ENCODE data around the gene CHCHD5.
"Not testable (repeated sequence)": the region's sequence is repeated elsewhere in the genome, so short reads cannot be mapped to it uniquely, and the experiment has no call there.

Gene CHCHD5, protein sequence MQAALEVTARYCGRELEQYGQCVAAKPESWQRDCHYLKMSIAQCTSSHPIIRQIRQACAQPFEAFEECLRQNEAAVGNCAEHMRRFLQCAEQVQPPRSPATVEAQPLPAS

GRCh38 chr2:112584134-112584890 lies at the start of gene CHCHD5:
Gene CHCHD5 (plus strand): TSS chr2:112584609. CDS start chr2:112584648, 39 bp downstream.
- peak; percentile 95 for DNase-seq

- DNase-seq, result no peak
Measured at GRCh38 chr2:112534826-112535225, 49.6 kb upstream of the CHCHD5 start.

DNA sequence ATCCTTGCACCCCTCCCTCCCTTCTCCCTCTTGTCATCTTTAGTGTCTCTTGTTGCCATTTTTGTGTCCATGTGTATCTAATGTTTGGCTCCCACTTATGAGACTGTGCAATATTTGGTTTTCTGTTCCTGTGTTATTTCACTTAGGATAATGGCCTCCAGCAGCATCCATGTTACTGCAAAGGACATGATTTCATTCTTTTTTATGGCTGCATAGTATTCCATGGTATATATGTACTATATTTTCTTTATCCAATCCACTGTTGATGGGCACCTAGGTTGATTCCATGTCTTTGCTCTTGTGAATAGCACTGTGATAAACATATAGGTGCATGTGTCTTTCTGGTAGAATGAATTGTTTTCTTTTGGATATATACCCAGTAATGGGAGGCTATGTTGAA lies 47.7 kb upstream of the CHCHD5 start:
- not testable (repeated sequence) for DNase-seq

DNA sequence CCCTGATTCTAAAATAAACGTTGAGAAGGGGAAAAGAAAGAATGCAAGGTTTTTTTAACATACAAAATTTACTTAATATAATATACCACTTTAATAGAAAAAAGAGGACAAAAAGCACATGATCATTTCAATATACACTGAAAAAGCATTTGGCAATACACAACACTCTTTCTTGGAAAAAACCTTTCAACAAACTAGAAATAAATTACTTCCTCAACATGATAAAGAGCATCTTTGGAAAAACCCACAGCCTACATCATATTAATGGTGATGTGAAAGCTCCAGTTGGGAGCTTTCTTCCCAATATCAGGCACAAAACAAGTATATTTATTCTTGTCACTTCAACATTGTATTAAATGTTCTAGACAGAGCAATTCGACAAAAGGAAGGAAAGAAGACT lies 45.1 kb upstream of the CHCHD5 start:
- no peak for DNase-seq

DNA sequence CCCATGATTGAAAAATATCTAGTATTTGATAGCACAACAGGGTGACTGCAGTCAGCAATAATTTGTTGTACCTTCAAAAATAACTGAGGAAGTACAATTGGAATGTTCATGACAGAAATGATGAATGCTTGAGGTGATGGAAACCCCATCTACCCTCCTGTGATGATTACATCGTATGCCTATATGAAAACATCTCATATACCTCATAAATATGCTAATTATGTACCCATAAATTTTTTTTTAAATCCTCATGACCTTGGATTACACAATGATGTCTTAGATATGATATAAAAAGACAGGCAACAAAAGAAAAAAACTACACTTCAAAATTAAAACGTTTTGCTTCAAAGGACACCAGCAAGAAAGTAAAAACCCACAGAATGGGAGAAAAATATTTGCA lies 43.5 kb upstream of the CHCHD5 start:
- no peak for DNase-seq

GRCh38 chr2:112541315-112542122 lies 42.9 kb upstream of the CHCHD5 start:
- DNase-seq, result peak; percentile 52

GRCh38 chr2:112542123-112542983 lies 42.1 kb upstream of the CHCHD5 start, which contains the start of gene POLR1B:
Gene POLR1B (plus strand): TSS chr2:112542465. CDS start chr2:112542495, 30 bp downstream.
- peak; percentile 61 for DNase-seq

DNA sequence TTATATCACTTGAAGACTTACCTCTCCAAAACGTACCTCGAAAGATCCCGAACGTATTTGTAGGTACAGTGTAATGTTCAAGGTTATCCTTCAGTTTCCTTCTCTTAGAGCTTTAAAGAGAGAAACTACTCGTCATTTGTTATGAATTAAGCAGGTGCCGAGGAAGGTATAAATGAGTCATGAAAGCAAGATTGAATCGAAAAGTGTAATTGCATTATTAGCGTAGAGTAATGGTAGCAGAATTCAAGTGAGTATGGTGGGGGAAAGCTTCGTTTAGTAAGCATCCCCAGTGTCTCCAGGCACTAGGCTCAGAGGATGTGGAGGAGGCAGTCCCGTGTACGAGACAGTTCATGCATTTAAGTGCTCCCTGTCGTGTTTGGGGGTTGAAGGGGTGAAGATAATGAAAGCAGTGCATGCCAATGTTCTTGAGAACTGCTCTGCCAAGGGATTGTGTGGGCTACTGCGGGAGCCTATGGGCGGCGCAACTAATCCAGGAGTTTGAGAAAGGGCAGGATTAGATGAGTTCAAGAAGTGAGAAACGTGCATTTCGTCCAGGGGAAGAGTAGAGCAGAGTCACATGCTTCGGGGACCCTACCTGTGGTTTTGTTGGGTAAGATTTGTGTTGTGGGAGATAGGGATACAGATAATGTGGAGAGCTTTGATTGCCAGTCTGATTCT lies 41.3 kb upstream of the CHCHD5 start:
- DNase-seq, result no peak

DNA sequence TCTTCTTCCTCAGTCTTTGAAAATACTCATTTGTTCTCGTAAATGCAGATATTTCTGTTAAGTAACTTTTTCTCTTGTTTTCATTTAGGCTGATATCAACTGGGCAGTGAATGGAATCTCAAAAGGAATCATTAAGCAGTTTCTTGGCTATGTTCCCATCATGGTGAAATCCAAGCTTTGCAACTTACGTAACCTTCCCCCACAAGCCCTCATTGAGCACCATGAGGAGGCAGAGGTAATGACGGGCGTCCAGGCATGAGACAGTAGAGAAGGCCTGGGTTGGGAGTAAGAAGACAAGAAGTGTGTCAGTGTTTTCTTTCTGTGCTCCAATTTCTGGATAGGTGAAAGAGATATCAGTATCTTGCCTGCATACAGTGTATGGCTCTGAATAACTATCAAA lies 37.1 kb upstream of the CHCHD5 start:
- no peak for DNase-seq

DNA sequence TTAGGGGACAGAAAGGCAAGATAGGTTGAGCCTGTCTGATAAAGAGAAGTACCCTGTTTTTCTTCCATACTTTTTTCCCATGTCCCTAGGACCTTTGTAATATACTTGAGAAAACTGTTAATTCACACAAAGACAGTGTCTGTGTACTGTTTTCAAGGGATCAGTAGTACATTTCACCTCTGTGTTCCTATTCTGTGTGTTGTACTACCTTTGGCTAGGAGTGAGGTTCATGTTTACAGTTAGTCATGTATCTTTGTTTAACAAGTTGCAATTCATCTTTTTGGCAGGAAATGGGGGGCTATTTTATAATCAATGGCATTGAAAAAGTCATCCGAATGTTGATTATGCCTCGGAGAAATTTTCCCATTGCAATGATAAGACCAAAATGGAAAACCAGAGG lies 35.4 kb upstream of the CHCHD5 start:
- no peak for DNase-seq

GRCh38 chr2:112566104-112566503 lies 18.3 kb upstream of the CHCHD5 start:
- DNase-seq, result no peak

DNA sequence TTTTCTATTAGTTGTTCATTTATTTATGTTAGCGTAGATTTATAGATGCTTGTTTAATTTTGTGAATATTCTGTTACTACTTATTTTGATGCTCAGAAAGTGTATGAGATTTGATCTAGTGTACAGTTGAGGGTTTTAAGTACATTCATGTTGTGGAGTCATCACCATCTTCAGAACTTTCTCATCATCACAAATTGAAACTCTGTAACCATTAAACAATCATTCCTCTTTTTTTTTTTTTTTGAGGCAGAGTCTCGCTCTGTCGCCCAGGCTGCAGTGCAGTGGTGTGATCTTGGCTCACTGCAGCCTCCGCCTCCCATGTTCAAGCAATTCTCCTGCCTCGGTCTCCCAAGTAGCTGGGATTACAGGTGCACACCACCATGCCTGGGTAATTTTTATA lies 17.9 kb upstream of the CHCHD5 start:
- DNase-seq, result not testable (repeated sequence)

DNA sequence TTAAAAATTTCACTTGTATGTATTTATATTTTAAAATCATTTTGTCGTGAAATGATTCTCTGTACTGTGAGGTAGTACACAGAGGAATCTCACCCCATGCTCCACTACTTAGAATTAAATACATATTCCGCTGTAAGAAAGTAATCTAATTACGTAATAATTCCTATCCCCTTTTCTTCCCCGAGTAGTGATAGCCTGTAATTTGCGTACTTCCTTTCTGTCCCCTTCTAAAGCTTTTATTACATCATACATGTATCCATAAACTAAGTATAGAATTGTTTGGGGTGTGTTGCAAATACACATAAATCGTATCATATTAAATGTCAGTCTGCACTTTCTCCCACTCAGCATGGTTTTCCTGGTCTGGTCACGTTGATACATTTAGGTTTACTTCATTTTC lies 12.4 kb upstream of the CHCHD5 start:
- DNase-seq, result no peak

DNA sequence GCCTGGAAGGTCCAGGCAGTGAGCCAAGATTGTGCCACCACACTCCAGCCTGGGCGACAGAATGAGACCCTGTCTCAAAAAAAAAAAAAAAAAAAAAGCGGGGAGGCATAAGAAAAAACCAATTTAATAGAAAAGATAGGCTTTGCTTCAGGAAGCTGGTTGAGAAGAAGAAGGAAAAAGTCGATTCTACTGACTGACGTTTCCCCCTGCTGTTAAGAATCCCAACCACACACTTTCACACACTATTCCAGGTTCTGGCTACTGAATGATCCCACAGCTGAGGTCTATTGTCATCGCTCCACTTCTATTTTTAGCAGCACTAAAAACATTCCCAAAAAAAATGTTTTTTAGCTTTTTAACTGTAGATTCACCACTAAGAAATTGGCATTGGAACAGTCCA lies 6.7 kb upstream of the CHCHD5 start:
- DNase-seq, result no peak

- DNase-seq, result no peak
Measured at GRCh38 chr2:112579241-112579640, 5.2 kb upstream of the CHCHD5 start.

GRCh38 chr2:112580084-112580483 lies 4.3 kb upstream of the CHCHD5 start:
- no peak for DNase-seq

DNA sequence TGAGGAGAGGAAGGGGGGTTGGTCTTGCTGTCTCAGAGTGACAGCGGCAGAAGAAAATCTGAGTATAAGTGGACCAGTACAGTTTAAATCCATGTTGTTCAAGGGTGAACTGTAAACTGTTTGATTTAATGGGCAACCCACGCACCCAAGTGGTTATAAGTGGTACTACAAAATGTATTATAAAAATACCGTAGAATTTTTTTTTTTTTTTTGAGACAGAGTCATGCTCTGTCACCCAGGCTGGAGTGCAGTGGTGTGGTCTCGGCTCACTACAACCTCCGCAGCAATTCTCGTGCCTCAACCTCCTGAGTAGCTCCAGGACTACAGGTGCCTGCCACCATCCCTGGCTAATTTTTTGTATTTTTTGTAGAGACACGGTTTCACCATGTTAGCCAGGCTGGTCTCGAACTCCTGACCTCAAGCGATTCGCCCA lies 2.1 kb upstream of the CHCHD5 start:
- DNase-seq, result peak; percentile 19

GRCh38 chr2:112583497-112584133 lies 794 bp upstream of the CHCHD5 start:
- DNase-seq, result no peak

GRCh38 chr2:112584891-112585250 lies 462 bp downstream of the CHCHD5 start:
- DNase-seq, result no peak

GRCh38 chr2:112585400-112585799 lies 991 bp downstream of the CHCHD5 start:
- DNase-seq, result no peak

- no peak for DNase-seq
Measured at GRCh38 chr2:112585873-112586464, 1.6 kb downstream of the CHCHD5 start.

Data from CD4-positive, alpha-beta T cell treated with Interferon gamma for 1 hour (primary cell).